GM21423 (cell line): ENCODE measurements around the gene HEPACAM2.

Source experiments
- ATAC-seq: cut with Tn5 transposase; IDR thresholded peaks from one replicate; pipeline ENCODE4 v1.9.1; 2021; ENCODE audit warnings: mild to moderate bottlenecking, moderate library complexity; ENCODE audit not compliant: unreplicated experiment

The HEPACAM2 gene

DNA sequence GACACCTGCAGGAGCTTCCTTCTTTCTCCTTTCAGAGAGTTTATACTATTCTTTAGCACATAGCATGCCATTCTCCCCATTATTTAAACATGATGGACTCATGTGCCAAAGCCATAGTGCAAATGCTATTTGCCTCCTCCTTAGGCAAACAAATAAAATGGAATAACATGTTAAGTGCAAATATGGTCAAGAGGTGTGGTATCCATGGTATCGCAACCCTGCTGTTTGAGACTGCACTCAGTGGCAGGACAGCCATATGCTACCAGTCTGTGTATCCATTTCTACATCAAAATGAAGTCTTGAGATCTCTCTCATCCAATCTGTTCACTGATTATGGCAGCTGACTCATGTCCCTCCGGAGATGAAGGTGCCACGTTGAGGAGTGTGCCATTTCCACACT is 22.8 kb downstream of the HEPACAM2 start:
- ATAC-seq: no peak

DNA sequence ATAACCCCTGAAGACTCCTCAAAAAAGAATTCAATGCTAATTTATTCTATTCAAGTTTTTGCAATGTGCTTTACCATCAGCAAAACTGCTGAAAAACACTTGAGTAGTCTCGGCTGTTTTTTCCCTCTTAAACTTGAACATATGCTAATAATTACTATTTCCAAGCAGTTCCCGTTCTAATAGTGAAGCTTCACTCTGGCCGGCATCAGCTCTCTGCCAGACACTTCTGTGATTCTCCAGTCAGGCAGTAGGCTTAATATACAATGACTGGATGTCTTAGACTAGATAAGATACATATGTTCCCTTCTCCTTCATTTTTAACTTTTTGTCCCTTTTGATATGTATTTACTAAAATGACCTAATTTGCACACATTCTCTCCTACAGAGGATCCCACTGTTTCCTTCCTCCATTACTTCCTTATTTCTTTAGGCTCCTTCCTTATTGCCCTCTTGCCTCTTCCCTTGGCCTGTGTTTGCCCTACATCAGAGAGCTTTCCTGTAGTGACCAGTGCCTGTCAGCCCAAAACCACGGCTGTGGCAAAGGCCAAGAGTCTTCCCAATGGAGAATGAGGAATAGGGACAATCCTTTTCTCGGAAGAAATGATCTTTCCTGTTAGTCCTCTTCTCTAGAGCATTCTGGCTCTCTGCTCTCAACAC is 23.5 kb downstream of the HEPACAM2 start:
- no peak for ATAC-seq

GRCh38 chr7:93198472-93198871 is 27.8 kb downstream of the HEPACAM2 start:
- ATAC-seq: no peak

GRCh38 chr7:93196336-93196735 is 29.9 kb downstream of the HEPACAM2 start:
- no peak for ATAC-seq

DNA sequence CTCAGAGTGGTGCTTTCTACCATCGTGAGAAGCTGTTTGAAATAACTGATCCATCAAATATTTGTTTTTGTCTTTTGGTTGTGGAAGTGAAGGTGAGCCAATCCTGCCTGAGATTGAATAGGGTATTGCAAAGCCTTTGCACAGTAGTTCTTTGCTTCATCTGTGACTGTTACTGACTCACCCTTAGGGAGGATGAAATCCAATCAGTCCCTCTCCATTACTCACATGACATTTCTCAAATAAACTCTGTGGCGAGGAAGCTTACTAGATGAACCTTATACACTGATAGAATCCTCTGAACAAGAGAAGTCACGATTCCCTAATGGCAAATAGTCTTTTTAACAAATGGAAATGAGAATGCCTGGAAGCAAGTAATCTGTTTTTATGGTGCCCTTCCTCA is 31.9 kb downstream of the HEPACAM2 start:
- no peak for ATAC-seq

DNA sequence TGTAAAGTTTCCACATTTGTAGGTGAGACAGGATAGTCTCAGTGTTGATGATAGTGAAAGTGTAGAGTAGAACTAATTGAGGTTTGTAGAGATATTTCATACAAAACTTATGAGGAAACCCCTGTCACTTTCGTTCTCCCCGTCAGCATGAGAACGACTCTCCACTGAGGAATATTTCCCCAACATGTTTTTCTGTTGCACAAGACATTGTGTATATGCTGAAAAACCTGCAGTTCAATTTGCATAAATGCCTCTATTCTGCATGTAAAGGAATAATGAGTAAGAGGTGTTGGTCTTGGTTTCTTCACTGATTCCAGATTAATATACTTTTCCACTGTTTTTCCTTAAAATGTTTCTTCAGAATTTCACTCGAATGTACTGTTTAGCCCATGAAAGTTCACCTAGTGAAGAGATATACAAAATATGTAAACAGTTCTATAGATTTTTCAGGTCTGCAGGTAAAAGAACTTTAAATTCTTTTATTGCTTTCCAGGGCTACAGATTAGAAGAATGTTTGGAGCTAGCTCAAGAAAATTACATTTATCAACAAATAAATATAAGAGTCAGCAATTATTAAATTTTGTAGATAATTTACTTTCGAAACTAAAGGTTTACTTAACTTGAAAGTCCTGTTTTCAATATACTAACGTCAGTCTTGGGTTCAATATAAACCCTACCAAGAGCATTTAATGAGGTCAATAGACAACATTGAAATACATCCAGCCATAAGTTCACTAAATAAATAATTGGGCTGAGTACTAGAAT is 37.2 kb downstream of the HEPACAM2 start:
- no peak for ATAC-seq

GRCh38 chr7:93185303-93186027 is 40.8 kb downstream of the HEPACAM2 start:
- no peak for ATAC-seq

GRCh38 chr7:93179173-93179572 is 47.1 kb downstream of the HEPACAM2 start:
- ATAC-seq: no peak

- no peak for ATAC-seq
Measured at GRCh38 chr7:93178213-93178612, 48.1 kb downstream of the HEPACAM2 start.

DNA sequence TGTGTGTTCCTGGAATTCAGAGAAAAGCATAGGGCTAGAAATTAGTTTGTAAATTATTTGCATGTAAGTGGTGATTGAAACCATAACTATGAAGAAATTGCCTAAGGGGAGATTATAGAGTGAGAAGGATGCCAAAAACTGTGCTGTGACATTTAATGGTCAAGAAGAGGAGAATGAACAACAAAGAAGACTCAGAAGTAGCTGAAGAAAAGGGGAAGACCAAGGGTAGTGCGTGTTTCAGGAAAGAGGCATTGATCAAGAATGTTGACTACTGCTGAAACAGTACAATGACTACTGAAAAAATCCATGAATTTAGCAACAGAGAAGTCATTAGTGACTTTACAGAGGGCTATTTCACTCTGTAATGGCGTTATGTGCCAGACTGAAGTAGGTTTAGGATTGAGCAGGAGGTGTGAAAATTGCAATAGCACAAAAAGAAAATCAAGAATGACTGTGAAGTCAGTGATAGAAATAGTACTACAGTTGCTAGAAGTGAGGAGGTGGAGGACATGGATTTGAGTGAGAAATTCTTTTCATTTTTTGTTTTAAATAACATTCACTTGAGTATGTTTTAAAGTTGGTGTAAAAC is 49.2 kb downstream of the HEPACAM2 start:
- no peak for ATAC-seq

- no peak for ATAC-seq
Measured at GRCh38 chr7:93175219-93175618, 51.0 kb downstream of the HEPACAM2 start.

GRCh38 chr7:93172683-93173082 is 53.6 kb downstream of the HEPACAM2 start:
- no peak for ATAC-seq

- no peak for ATAC-seq
Measured at GRCh38 chr7:93171606-93172226, 54.6 kb downstream of the HEPACAM2 start.

DNA sequence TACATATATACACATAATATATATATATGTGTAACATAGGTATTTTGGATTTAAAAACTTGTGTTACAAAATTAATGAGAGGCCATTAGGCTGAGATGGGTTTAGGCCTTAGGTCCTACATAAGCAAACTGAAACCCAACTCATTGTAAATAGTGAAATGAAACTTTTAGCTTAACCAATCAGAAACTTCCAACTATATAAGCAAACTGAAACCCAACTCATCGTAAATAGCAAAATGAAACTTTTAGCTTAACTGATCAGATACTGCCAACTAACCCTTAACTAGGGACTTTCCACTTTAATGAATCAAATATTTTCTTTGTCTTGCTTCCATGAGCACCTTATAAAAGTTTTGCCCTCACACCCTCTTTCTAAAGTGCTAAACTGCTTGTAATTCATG is 60.8 kb downstream of the HEPACAM2 start:
- peak; percentile 99 for ATAC-seq

- no peak for ATAC-seq
Measured at GRCh38 chr7:93164766-93165165, 61.5 kb downstream of the HEPACAM2 start.

- no peak for ATAC-seq
Measured at GRCh38 chr7:93161181-93161762, 65.0 kb downstream of the HEPACAM2 start.

GRCh38 chr7:93160410-93160809 is 65.9 kb downstream of the HEPACAM2 start:
- ATAC-seq: no peak

DNA sequence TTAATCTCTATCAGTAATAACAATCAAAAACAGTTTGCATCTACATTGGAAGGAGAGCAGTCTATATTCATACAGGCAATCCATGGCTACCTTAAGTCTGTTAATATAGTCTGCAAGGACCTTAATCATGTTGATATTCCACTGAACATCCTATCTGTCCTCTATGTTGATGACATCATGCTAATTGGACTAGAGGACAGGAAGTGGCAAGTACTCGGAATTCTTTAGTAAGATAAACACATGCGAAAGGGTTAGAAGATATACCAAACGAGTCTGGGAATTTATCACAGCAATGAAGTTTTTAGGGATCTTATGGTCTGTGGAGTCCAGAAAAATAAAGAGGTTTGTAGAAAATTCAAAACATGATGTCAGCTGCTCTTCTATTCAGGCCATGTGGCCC is 66.8 kb downstream of the HEPACAM2 start:
- ATAC-seq: no peak

- ATAC-seq: no peak
Measured at GRCh38 chr7:93156884-93157283, 69.4 kb downstream of the HEPACAM2 start.

DNA sequence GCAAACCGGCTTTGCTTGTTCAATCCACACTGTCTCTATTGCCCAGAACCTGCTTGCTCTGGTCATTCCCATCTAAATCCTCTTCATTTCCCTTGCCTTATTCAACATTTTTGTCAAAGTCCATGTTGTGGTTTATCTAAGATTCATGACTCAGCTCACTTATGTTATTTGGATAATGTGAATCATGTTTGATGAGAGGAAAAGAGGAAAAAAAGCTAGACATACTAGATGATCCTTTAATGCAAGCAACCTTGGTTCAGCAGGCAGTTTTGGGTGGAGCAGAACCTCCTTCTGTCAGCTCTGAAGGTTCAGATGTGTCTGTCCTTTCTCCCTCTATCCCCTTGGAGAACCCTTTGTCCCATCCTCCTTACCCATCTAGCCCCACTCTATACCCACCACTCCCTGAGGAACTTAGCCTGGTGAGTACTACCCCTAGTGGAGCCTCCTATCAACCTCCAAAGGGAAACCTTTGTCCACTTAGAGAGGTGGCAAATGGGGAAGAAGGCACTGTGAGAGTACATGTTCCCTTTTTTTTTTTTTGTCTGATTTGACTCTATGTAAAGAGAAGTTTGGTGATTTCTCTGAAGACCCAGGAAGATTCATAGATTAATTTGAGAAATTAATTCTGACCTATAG is 76.0 kb downstream of the HEPACAM2 start:
- no peak for ATAC-seq
